ENCODE data around the gene ASB2.

Gene ASB2, protein sequence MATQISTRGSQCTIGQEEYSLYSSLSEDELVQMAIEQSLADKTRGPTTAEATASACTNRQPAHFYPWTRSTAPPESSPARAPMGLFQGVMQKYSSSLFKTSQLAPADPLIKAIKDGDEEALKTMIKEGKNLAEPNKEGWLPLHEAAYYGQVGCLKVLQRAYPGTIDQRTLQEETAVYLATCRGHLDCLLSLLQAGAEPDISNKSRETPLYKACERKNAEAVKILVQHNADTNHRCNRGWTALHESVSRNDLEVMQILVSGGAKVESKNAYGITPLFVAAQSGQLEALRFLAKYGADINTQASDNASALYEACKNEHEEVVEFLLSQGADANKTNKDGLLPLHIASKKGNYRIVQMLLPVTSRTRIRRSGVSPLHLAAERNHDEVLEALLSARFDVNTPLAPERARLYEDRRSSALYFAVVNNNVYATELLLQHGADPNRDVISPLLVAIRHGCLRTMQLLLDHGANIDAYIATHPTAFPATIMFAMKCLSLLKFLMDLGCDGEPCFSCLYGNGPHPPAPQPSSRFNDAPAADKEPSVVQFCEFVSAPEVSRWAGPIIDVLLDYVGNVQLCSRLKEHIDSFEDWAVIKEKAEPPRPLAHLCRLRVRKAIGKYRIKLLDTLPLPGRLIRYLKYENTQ

DNA sequence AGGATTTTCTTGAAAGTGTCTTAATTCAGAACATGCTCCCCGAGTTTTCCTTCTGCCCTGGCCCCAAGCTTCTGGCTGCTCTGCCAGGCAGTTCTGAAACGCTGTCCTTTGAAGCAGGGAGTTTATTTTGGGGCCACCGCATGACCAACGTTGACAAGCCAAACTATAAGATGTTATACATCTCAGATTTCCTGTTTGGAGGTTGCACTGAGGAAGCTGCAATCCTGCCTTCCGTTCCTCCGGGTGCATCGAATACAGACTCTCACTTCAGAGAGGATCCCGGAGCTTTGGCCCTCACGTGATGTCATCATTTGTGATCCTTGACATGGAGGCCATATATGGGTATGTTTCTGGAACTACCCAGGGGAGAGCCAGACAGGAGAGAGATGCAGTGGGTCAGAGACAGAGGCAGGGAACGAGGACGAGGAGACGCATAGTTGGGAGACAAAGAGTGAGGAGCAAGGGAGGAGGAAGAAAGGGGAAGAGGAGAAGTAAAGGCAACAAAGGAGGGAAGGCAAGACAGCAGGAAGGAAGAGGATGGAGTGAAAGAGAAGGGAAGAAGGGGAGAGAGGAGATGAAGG, at the start of gene ASB2:
Gene ASB2 (minus strand): TSS at position 94 of the 581 bp plus-strand sequence. CDS start 12,031 bp downstream, outside the sequence.
- DNase-seq: no peak

DNA sequence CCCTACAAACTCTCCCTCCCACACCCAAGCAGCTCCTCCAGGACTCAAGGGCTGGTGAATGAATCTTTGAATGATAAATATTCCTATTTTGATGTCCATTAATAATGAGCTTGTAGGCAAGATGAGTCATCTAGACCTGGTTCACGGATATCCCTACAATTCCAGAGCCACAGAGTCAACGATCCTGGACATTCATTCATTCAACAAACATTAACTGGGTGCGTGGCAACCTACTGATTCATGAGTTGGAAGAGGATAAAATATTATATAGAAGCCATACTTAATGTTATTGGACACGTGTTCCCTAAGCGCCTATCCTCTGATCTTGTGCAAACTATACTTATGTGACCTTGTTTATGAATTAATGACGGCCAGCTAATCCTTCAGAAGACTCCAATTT, 49.4 kb upstream of the ASB2 start:
- in situ Hi-C loops (cut with HindIII; ENCODE audit: low pct_ligation_motif_present, low pct_unique_long_range_greater_than_20kb, low sequenced_read_pairs): no loop called here
- DNase-seq: peak; percentile 68

More for the DNA sequence above, at the start of gene ASB2:
- in situ Hi-C loops (cut with HindIII; ENCODE audit: low pct_ligation_motif_present, low pct_unique_long_range_greater_than_20kb, low sequenced_read_pairs): no loop called here

DNA sequence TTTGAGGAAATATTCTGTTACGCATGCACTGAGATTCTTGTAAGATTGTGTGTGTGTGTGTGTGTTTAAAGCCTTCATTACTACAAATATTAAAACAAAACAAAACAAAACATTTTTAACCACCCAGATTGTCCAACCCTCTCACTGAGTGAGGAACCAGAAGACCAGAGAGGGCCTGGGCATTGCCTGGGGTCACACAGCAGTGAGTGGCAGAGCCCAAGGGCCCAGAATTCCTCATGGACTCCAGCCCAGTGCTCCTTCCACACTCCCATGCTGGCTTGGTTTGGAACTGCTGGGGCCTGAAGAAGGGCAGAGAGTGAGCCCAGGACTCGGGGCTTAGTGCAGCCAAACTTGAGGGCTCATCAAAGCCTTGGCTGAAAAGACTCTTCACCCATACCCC, 48.2 kb upstream of the ASB2 start:
- in situ Hi-C loops (cut with HindIII; ENCODE audit: low pct_ligation_motif_present, low pct_unique_long_range_greater_than_20kb, low sequenced_read_pairs): no loop called here
- DNase-seq: no peak

DNA sequence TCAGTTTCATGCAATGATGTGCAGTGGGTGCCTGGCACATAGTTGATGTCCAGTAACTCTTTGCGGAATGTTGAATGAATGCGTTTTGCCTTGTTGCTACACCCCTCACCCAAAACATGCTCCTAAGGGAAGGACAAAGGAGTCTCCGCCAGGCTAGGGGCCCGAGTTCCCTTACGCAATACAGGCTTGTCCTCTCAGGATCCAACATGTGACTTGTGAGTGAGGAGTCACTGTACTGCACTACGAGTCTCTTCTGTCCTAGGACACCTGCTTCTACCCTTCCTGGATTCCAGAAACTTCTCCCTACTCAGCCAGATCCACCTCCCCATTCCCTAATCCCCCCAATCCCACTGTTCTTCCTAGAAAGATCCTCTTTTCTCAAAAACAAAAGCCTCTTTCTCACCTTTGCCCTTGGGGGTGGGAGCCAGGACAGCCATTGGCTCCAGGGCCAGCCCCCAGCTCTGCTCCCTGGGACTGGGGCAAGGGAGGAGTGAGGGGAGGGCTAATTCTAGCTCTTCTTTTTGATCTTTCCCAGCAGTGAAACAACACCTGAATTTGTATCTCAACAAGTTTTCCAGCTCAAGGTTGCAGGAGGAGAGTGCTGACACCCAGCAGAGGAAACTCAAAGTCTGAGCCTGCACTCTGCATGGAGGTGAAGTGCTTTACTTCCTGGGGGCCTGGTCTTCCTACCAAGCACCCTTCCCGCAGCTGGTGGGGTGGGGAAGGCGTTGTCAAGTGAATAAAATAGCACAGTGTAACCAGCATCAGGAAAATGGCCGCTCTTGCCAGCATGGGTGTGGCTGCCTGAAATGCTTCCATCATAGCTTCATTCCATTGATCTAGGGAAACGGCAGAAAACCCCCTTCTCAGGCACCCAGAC, 46.4 kb upstream of the ASB2 start:
- in situ Hi-C loops (cut with HindIII; ENCODE audit: low pct_ligation_motif_present, low pct_unique_long_range_greater_than_20kb, low sequenced_read_pairs): no loop called here
- DNase-seq: no peak

DNA sequence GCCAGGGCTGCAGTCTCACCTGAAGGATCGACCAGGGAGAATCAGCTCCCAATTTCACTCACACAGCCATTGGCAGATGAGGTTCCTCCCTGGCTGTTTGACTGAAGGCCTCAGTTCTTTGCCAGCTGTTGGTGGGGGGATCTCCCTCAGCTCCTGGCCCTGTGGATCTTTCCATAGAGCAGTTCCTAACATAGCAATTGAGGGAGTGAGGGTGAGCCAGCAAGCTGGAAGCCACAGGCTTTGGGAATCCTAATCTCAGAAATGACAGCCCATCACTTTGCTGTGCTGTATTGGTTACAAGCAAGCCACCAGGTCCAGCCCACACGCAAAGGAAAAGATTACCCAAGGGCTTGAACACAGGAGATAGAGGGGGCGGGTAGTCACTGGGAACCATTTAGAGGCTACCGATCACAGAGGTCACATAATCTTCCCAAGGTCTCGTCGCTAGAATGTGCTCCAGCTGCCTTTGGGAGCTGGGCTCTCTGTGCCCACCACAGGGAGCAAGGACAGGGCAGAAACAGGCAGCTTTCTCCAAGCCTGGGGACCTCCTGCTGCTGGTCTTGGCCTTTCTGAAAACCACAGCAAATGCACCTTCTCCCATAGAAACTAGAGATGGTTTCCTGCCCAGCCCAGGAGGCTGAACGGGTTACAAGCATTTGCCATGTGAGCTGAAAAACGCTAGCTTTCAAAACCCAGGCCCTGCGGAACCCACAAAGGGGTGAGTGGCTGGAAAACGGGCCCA, 45.2 kb upstream of the ASB2 start:
- DNase-seq: no peak
- in situ Hi-C loops (cut with HindIII; ENCODE audit: low pct_ligation_motif_present, low pct_unique_long_range_greater_than_20kb, low sequenced_read_pairs): no loop called here

DNA sequence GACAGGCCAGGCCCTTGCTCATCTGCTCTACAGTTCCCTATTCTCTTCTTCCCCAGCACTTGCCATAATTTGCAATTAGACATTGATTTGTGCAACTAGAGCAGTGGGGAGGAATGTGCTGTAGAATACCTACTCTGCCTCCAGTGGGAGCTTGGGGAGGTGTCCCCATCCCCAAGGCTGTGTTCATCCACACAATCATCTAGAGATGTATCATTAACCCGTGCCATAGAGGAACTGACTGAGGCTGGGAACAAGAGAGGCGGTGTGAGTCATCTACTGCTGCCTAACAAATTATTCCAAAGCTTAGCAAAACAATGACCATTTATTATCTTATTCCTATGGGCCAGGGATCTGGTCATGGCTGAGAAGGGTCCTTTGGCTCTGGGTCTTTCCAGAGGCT, 44.6 kb upstream of the ASB2 start:
- DNase-seq: peak; percentile 68
- in situ Hi-C loops (cut with HindIII; ENCODE audit: low pct_ligation_motif_present, low pct_unique_long_range_greater_than_20kb, low sequenced_read_pairs): no loop called here

DNA sequence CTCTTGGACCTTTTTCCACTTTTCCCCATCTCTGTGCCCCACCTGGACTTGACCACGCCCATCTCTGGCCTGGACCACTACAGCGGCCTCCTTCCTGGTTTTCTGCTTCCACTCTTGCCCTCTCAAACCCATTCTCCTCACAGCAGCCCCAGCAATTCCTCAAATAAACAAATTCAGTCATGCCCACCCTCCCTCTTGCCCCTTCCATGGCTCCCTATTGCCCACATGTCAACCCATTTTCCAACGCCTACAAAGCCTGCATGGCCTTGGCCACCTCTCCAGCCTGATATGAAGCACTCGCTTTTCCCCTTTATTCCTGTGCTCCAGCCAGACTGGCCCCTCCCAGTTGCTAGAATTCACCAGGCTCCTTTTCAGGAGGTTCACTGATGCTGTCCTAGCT, 43.9 kb upstream of the ASB2 start:
- no peak for DNase-seq
- in situ Hi-C loops (cut with HindIII; ENCODE audit: low pct_ligation_motif_present, low pct_unique_long_range_greater_than_20kb, low sequenced_read_pairs): no loop called here

DNA sequence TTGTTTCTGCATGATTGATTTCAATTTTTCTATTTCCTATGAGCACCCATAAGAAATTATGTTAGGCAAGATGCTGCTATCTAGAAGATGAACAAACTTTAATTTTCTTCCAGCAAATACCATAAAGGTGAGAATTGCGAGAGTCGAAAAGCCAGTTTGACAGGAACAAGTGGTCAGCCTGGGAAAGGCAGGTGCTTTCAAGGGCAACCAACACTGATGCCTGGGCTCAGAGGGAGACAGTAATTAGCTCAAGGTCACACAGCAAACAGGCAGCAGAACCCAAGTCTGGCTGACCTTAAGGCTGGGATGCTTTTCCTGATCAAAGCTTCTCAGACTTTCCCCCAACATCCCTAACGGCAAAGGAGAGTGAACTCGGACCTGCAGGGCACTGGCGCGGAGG, 43.0 kb upstream of the ASB2 start:
- no peak for DNase-seq
- in situ Hi-C loops (cut with HindIII; ENCODE audit: low pct_ligation_motif_present, low pct_unique_long_range_greater_than_20kb, low sequenced_read_pairs): no loop called here

DNA sequence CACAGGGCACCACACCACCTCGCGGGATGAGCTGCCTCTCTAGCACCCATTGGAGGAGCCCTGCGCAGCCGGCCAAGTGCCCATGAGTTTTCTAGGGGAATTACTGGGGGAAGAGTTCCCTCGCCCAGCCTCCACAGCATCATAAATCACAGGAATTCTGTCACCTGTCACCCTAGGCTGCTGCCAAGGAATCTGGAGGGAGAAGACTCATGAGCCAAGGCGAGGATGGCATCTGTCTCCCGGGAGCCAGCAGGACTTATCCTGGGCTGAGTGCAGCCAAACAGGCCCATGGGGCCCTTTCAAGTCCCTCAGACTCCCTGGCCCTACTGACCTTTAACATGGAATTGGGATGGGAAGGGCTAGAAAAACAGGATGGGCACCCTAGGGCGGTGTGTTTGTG, 41.9 kb upstream of the ASB2 start:
- no peak for DNase-seq
- in situ Hi-C loops (cut with HindIII; ENCODE audit: low pct_ligation_motif_present, low pct_unique_long_range_greater_than_20kb, low sequenced_read_pairs): no loop called here

DNA sequence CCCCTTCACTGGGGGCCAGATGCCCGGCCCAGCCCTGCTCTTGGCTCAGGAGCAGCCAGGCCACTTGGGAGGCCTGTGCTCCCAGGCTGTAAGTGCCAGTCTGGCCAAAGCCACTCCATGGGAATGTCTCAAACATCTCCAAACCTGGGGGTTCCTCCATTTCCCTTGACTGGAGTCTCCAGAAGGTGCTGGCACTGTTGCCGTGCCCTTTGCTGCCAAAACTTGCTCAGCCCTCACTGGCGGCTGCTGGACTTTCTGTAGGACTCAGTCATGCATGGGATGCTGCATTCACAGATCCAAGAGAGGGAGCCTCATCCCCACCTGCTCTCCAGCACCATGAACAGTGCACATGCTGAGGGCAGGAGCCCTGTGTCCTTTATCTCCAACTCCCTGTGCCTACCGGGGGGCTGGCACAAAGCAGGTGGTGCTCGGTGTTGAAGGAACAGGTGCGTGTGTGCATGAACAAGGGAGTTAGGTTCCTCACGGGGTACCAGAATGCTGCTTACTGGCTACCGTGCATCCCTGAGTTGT, 40.1 kb upstream of the ASB2 start:
- in situ Hi-C loops (cut with HindIII; ENCODE audit: low pct_ligation_motif_present, low pct_unique_long_range_greater_than_20kb, low sequenced_read_pairs): no loop called here
- no peak for DNase-seq

DNA sequence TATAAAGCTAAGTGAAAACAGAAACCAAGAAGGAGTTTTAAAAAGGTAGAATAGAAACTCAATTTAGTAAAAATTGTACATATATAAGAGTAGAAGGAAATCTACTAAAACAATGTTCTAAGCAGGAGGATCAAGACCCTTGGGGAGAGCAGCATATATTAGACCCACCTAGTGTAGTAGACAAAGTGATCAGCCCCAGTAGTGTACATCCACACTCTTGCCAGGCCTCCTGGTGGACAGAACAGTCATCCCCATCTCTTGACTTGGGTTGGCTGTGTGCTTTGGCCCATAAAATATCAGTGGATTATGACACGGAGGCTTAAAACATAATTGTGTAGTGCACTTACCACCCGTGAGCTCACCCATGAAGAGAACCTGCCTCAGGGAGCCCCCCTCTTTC, 38.9 kb upstream of the ASB2 start:
- DNase-seq: no peak
- in situ Hi-C loops (cut with HindIII; ENCODE audit: low pct_ligation_motif_present, low pct_unique_long_range_greater_than_20kb, low sequenced_read_pairs): no loop called here

DNA sequence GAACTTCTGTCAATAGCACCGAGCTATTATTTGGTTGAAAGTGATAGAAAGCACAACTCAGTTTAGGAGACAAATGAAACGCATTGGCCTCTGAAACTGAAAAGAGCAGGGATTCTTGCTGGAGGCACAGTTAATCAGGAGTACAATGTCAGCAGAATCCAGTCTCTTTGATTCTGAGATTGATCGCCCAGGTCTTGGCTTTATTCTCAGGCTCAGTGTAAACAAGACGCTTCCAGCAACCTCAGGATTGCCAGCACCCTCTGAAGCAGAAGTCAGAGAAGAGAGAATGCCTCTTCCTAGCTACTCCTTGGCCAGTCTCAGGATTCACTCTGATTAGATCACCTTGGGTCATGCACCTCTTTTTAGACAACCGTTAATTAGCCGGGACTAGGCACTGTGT, 38.0 kb upstream of the ASB2 start:
- in situ Hi-C loops (cut with HindIII; ENCODE audit: low pct_ligation_motif_present, low pct_unique_long_range_greater_than_20kb, low sequenced_read_pairs): no loop called here

DNA sequence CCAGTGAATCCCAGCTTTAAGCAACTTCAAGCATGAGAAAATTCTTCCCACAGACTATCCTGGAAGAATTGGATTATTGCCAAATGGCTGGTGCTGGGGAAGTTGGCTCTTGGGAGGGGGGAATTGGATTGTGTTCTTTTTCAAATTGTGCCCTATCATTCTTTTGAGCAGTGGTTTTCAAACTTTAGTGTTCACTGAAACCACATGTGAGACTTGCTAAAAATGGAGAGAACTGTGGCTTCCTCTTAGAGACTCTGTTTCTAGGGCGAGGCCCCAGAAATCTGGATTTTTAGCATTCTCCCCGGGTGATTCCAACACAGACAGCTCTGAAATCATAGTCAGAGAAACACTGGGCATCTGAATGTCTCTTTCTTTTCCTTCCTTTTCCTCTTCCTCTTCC, 35.4 kb upstream of the ASB2 start:
- in situ Hi-C loops (cut with HindIII; ENCODE audit: low pct_ligation_motif_present, low pct_unique_long_range_greater_than_20kb, low sequenced_read_pairs): no loop called here

More for the DNA sequence above, 38.0 kb upstream of the ASB2 start:
- DNase-seq: no peak

DNA sequence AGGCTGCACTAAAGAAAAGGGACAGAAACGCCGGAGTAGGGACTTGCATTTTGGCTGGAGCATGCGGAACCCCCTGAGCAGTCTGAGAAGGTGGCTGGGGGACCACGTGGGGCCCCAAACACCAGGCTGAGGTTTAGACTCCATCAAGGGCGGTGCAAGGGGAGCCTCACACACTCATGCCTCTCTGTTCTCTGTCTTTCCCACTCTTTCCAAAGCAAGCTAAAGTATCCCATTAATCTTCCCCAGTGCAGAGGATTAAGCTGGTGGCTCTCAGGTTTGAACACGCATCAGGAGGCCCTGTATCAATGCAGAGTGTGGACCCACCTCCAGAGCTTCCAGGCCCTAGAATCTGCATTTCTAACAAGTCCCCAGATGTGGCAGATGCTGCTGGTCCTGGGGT, 34.3 kb upstream of the ASB2 start:
- no peak for DNase-seq
- in situ Hi-C loops (cut with HindIII; ENCODE audit: low pct_ligation_motif_present, low pct_unique_long_range_greater_than_20kb, low sequenced_read_pairs): no loop called here

More for the DNA sequence above, 35.4 kb upstream of the ASB2 start:
- DNase-seq: peak; percentile 40

DNA sequence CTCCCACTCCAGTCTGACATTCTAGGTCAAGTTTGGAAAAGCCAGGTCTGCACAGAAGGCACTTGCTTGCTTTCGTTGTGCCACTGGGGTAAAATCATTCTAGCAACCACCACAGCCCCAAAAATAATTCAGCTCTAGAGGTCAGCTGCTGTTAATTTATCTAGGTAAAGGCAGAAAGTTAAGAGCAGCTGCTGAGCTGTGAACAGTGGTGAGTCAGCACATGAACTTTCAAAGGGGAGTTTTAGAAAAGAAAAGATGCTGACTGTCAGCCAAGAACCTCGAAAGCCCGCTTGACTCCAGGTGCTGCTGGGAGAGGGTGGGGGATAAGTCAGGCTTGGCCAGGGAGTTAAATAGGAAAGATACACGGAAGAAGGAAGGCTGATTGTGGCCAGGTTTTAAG, 33.4 kb upstream of the ASB2 start:
- peak; percentile 70 for DNase-seq
- in situ Hi-C loops (cut with HindIII; ENCODE audit: low pct_ligation_motif_present, low pct_unique_long_range_greater_than_20kb, low sequenced_read_pairs): no loop called here

DNA sequence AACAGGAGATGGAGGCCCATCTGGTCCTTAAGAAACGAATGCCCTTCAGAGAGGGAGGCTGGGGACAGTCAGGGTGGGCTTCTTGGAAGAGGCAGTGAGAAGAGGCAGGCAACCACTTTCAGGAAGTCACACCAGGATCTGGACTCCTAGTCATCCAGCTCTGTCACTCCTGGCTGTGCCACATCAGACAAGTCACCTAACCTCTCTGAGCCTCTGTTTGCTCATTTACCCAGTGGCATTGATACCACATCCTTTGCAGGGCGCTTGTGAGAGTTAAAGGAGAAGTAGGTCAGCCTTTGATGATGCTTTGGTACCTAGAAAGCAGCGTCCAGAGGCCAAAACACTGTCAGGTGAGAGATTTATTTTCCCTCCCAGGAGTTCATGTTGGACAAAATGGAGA, 31.9 kb upstream of the ASB2 start:
- in situ Hi-C loops (cut with HindIII; ENCODE audit: low pct_ligation_motif_present, low pct_unique_long_range_greater_than_20kb, low sequenced_read_pairs): no loop called here
- DNase-seq: no peak

DNA sequence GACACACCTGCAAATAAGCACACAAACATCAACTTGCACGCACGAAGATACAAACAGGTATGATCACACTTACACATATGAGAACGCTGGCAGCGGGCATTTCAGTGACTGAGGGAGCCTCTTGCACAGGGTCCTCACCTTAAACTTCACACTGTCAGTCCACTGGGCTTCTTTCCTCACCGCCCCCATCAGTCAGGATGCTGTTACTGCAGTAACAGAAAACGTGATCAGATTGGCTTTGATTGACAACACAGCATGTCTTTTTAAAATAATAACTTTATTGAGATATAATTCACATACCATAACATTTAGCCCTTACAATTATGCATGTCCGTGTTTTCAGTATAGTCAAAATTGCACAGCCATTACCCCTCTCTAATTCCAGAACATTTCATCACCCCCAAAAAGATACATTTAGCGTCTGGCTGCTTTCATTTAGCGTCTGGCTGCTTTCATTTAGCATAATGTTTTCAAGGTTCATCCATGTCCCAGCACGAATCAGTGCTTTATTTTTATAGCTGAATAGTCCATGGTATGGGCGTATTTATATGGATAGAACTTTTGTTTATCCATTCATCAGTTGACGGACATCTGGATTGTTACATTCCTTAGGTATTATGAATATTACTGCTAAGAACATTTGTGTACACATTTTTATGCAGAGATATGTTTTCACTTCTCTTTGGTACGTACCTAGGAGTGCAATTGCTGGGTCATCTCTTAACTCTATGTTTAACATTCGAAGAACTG, 29.1 kb upstream of the ASB2 start:
- DNase-seq: peak; percentile 15
- in situ Hi-C loops (cut with HindIII; ENCODE audit: low pct_ligation_motif_present, low pct_unique_long_range_greater_than_20kb, low sequenced_read_pairs): no loop called here

Data from ACHN (cell line).